HG03439 (cell line): ENCODE measurements around the gene SIRT6.
"Not testable (repeated sequence)": the region's sequence is repeated elsewhere in the genome, so short reads cannot be mapped to it uniquely, and the experiment has no call there.

ENCODE experiments used
- ATAC-seq: cut with Tn5 transposase; IDR thresholded peaks from one replicate; pipeline ENCODE4 v1.9.1; 2021; ENCODE audit warnings: mild to moderate bottlenecking, moderate library complexity; ENCODE audit not compliant: unreplicated experiment

Gene SIRT6

GRCh38 chr19:4200940-4201542 is 18.7 kb upstream of the SIRT6 start:
- ATAC-seq = no peak

DNA sequence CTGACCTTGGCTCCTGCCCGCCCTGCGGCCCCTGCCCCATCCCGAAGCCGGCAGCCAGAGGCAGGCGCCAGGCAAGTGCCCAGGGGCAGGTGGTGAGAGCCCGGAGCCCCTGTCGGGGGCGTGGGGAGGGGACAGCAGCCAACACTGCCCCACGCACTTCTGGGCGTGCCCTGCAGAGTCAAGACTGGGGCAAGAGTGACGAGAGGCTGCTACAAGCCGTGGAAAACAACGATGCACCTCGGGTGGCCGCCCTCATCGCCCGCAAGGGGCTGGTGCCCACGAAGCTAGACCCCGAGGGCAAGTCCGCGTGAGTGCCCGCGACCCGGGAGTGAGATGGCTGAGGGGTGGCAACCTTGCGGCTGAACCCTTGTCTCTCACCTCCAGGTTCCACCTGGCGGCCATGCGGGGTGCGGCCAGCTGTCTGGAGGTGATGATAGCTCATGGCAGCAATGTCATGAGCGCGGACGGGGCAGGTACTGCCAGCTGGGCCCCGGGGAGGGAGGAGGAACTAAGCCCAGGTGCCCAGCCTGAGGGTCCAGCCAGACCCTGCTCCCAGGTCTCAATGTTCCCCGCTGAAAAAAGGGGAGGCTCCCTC is 17.4 kb upstream of the SIRT6 start:
- no peak for ATAC-seq

DNA sequence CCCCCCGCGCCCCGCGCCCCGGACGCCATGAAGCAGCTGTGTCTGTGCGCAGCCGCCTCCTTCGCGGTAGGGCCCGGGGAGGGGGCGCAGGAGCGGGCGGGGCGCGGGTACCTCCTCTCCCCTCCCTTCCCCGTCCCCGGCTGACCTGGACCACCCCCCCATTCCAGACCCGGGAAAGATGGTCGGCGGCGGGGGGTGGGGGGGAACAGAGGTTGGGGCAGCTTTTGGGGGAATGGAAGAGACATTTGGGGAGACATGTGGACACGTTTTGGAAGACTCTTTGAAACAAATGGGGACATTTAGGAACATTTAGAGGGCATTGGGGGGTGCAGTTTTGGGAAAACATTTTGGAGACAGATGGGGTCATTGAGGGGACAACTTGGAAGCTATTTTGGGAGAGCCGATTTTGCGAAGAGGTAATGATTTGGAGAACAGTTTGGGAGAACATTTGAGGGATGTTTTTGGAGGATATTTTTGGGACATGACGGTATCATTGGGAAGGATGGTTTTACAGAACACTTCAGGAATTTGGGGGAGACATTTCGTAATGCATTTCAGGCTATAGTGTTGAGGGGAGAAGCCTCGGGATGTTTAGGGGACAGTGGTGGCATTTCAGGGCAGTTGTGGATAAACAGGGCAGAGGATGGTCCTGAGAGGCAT is 16.2 kb upstream of the SIRT6 start:
- ATAC-seq = no peak

GRCh38 chr19:4197625-4198466 is 15.5 kb upstream of the SIRT6 start:
- no peak for ATAC-seq

GRCh38 chr19:4197228-4197624 is 14.9 kb upstream of the SIRT6 start:
- no peak for ATAC-seq

DNA sequence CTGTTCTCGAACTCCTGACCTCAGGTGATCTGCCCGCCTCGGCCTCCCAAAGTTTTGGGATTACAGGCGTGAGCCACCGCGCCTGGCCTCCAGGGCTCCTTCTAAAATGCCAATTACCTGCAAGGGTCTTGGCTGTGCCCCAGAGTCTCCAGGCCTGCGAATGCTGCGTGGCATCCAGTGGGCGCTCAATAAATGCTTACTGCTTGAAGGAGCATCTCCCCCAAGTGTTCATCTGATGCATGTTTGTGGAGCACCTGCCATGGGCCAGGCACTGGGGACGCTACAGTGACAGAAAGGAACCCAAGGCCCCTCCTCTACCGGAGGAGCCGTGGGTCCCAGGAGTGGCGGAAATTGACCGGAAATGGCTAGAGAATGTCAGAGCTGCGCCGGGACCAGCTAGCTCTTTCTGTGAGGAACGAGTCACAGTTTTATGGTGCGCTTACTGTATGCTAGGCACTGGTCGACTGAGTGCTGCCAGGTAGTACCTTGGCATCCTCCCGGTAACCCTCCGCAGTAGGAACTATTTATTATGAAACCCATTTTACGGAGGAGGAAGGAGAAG is 14.3 kb upstream of the SIRT6 start:
- no peak for ATAC-seq

DNA sequence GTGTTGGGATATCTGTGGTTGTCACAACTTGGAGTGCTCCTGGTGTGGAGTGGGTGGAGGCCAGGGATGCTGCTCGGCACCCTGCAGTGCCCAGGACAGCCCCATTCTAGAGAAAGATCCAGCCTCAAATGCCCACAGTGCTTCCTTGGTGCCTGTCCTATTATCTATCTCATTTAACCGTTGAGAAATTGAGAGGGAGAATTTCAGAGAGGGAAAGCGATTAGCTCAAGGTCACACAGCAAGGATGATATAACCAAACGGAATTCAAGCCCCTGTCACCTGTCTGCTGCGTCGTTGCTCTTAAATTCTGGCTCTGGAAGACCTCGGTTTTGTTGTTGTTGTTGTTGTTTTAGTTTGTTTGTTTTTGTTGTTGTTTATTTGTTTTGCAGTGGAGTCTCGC is 13.6 kb upstream of the SIRT6 start:
- no peak for ATAC-seq

GRCh38 chr19:4194353-4194752 is 12.0 kb upstream of the SIRT6 start:
- no peak for ATAC-seq

- ATAC-seq = not testable (repeated sequence)
Measured at GRCh38 chr19:4192537-4192936, 10.2 kb upstream of the SIRT6 start.

DNA sequence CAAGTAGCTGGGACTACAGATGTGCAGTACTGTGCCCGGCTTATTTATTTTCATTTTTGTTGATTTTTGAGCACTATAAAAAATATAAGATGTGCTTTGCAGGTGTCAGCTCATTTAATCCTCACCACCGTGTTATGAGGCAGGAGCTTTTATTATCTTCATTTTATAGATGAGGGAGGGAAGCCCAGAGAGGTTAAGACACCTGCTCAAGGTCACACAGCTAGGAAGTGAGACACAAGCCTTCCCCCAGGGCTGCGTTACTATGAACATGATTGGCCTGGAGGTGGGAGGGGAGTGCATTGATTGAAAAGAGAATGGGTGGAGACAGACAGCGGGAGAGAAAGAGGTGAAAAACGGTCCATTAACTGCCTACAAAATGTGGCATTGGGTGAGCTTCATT is 7.3 kb upstream of the SIRT6 start:
- no peak for ATAC-seq

DNA sequence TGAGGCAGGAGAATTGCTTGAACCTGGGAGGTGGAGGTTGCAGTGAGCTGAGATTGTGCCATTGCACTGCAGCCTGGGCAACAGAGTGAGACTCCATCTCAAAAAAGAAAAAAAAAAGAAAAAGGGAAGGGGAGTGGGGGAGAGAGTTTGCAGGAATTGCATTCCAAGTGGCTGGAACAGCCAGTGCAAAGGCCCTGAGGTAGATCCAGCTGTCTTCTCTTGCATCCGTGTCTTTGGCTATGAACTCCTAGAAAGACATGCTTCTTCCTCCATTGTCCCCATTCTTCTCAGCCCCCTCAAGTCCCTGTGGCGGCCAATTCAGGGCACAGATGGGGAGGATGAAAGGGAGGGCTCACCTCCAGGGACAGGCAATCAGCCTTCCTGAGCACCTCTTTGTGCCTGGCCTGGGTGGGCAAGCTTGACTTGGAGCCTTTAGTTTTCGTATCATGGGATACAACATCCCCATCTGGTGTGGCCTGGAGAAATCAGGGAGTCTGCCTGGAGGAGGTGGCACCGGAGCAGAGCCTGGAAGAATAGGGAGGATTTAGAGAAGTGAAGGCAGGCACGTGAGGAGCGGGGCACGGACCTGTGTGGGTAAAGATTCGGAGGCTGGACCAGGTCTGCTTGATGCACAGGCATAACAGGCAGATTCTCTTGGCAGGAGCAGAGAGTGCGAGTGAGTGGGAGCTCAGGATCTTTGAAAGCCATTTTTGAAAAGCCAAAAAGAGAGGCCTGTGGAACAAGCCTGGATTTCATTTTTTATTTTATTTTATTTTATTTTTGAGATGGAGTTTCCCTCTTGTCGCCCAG is 5.2 kb upstream of the SIRT6 start:
- no peak for ATAC-seq

DNA sequence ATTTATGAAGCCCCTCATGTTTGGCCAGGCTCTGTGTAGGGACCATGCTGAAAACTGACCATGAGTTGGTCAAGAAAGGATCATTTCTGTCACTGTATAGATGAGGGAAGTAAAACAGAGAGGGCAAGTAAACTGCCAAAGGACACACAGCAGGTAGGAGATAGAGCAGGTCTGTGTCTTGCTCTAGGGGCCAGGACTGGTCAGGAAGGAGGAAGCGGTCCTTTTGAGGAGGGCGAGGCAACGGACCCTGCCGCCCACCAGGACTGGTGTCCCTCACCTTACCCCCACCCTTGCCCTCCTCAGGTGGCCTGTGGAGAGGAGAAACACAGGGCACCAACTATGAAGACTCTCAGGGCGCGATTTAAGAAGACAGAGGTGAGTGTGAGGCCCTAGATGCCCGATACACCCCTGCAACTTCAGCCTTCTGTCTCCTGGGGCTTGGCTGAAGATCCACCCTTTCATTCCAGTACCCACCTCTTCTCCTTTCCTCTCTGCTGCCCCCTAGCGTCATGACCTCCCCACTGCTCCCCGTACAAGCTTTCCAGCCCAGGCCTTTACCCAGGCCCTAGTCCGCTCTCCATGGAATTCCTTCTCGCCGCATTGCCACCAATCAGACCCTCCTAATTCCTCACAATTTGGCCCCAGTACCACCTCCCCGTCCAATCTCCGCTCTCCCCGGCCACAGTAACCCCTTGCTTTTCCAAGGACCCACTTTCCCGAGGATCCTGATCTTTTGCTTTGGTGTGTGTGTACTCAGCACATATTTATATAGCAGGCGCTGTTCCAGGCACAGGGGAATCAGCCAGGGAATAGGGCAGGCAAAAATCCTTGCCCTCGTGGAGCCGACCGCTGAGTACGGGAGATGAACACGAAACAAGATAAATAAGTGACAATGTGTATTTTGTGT is 4.0 kb upstream of the SIRT6 start:
- ATAC-seq = no peak

GRCh38 chr19:4185413-4186086 is 3.2 kb upstream of the SIRT6 start:
- ATAC-seq = no peak

DNA sequence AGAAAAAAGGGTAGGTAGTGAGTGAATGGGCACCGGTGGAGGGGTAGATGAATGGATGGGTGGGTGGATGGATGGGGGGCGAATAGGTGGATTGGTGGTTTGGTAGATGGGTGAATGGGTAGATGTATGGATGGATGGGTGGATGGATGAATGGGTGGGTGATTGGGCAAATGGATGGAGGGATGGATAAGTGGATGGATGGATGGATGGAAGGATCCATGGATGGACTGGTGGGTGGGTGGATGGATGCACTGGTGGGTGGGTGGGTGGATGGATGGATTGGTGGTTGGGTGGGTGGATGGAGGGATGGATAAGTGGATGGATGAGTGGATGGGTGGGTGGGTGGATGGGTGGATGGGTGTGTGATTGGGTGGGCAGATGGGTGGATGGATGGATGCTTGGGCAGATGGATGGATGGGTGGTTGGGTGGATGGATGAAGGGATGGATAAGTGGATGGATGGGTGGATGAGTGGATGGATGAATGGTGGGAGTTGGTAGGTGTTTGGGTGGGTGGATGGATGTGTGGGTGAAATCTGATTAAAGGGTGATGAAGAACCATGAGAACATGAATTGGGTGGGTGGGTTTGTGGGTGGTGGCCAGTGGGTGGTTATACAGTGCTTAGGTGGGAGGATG is 2.5 kb upstream of the SIRT6 start:
- ATAC-seq = no peak

DNA sequence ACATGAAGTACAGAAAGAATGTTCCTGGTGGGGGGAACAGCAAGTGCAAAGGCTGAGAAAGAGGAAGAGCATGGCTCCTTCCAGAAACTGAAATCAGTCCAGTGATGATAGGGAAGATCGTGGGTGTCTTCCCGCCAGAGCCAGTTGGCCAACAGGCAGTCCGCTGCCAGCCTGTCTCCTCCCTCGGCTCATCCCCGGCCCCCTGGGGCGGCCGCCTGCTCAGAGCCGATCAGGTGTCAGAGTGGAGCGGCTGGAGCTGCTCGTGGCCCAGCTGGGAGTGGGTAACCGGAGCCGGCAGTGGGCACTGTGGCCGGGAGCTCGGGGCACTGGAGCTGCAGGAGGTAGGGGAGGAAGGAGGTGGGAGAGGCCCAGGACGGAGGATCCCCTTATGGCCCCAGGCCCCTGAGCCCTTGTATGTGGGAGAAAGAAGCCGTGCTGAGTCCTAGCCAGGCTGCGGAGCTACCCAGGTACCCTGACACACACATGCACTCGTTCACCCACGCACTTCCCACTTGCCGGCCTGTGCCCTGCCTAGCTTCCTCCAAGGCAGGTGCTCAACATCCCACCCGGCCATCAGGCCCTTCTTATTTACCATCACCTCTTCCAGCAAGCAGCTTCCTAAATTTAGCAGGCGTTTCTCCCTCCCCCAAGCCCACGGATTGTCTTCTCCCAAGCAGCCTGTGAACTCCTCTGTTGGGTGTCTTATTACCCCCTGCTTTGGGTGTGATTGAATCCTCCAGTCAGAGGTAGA is 1.8 kb upstream of the SIRT6 start:
- ATAC-seq = no peak

DNA sequence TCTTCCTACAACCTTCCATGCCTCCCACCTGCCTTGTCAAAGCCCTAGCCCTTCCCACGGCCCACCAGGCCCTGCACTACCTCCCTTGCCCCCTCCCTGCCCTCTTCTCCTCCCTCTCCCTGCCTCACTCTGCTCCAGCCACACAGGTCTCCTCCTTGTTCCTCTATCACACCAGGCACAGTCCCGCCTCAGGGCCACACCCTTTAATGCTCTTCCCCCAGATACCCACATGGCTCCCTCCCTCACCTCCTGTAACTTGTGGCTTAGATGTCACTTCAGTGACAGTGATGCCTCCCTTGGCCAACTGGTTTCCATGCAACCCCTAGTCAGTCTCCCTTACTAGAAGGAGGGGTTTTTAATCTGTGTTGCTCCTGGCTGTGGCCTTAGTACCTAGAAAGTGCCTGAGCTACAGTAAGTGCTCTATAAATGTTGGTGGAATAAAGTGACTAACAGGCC is 1.3 kb downstream of the SIRT6 start:
- no peak for ATAC-seq

- ATAC-seq = no peak
Measured at GRCh38 chr19:4178990-4179389, 3.4 kb downstream of the SIRT6 start.

- ATAC-seq = no peak
Measured at GRCh38 chr19:4177146-4177545, 5.2 kb downstream of the SIRT6 start.
